Body of pancreas (tissue), 4 donors: Measurements from ENCODE around the gene CSTF1.

Experiments used
- CTCF ChIP-seq, 7 experiments: fragments of 450-650 bp in 4 of 7; fragments of 200-600 bp in 3 of 7; sonication (generic) in 3 of 7; IDR thresholded peaks; one replicate each; pipeline ENCODE4 v1.5.1; 2016 to 2019; ENCODE audit warnings: antibody characterized with exemption in 7 of 7
- POLR2A ChIP-seq, 3 donors: fragments of 450-650 bp; IDR thresholded peaks; one replicate each; pipeline ENCODE4 v1.6.1; 2016; ENCODE audit warnings: antibody characterized with exemption in 3 of 3, mild to moderate bottlenecking in 2 of 3

GRCh38 chr20:56342783-56343182, 49.7 kb upstream of the CSTF1 start:
- TF ChIP-seq POLR2A (IDR thresholded peaks at IDR 0.05) (no peak), CTCF (IDR thresholded peaks at IDR 0.05) (no peak)
